ENCODE results near the gene LILRA5.

GRCh38 chr19:54336893-54337857 lies 24.2 kb upstream of the LILRA5 start:
- TF ChIP-seq POLR2A (IDR thresholded peaks at IDR 0.05; ENCODE audit: low read depth, low read length) (no peak), POLR2AphosphoS5 (IDR thresholded peaks at IDR 0.05; ENCODE audit: low read depth, low read length) (no peak)
